HepG2 (cell line): ENCODE data around the gene DDAH1. TPM values are rescaled to one million over a fixed set of nuclear protein-coding genes. Genes with fewer than 3 reads are reported as not detected.

Experiments used
- ATAC-seq: fragments of 200-7000 bp; cut with Tn5 transposase; 3 replicates; pipeline ENCODE4 v1.9.1; 2020; ENCODE audit warnings: mild to moderate bottlenecking, moderate library complexity
- BruUV-seq: library from RNA; stranded (reverse); fragments of 400-500 nt; replicated peaks from 2 replicates; lab custom pipeline; 2021; lab: Mats Ljungman, UMichigan
- CTCF ChIA-PET: fragments of 300-600 bp; formaldehyde crosslinking; extraction: SDS; loops from one replicate; lab custom pipeline; 2021; ENCODE audit warnings: low total read pairs, inconsistent platforms, low intra/inter-chr PET ratio; lab: Yijun Ruan, JAX
- POLR2A ChIA-PET: fragments of 350-600 bp; sonication (Branson Sonifier 250); formaldehyde crosslinking; loops from one replicate; lab custom pipeline; 2020; ENCODE audit warnings: antibody characterized with exemption, inconsistent platforms; lab: Yijun Ruan, JAX
- DNase-seq: peaks from one replicate; pipeline ENCODE4 v3.0.0-alpha.2; 2015; ENCODE audit warnings: low spot score
- FAIRE-seq: peaks from 3 replicates; lab custom pipeline; 2011; peaks lifted over from hg19 to GRCh38; lab: Jason Lieb, UNC
- H2AFZ ChIP-seq: one replicate; pipeline ENCODE4 v1.6.1; 2011; ENCODE audit warnings: low read length, inconsistent platforms
- H3K27ac ChIP-seq: fragments of 300-600 bp; 3 replicates; pipeline ENCODE4 v1.8.0; 2011; ENCODE audit warnings: mixed run types, mild to moderate bottlenecking, mixed read lengths, low read length, inconsistent platforms; ENCODE audit not compliant: insufficient read depth; ENCODE audit errors: extremely low read length
- H3K27me3 ChIP-seq, 2 experiments: fragments of 200-600 bp in 1 of 2; 2 replicates in 1 of 2; 3 replicates in 1 of 2; pipeline versions ENCODE4 v1.6.0 to v1.8.0; 2011; ENCODE audit warnings: low read length in 2 of 2, mild to moderate bottlenecking in 2 of 2, moderate library complexity in 2 of 2, inconsistent platforms in 1 of 2; ENCODE audit not compliant: insufficient read depth in 2 of 2, control insufficient read depth in 1 of 2
- H3K36me3 ChIP-seq, 2 experiments: fragments of 200-600 bp in 1 of 2; replicated peaks in 1 of 2; 2 replicates in 1 of 2; 3 replicates in 1 of 2; pipeline versions ENCODE4 v1.5.1 to v1.8.0; 2011; ENCODE audit warnings: low read length in 2 of 2, inconsistent platforms in 1 of 2; ENCODE audit not compliant: insufficient read depth in 2 of 2, control insufficient read depth in 1 of 2
- H3K4me1 ChIP-seq: 2 replicates; pipeline ENCODE4 v1.5.1; 2012; ENCODE audit warnings: low read length, inconsistent platforms; ENCODE audit not compliant: insufficient read depth
- H3K4me2 ChIP-seq: 2 replicates; pipeline ENCODE4 v1.6.0; 2011; ENCODE audit warnings: low read depth, low read length, inconsistent platforms
- H3K4me3 ChIP-seq, 3 experiments: fragments of 200-600 bp in 1 of 3; sonication (generic), shearing (Covaris generic) in 1 of 3; replicated peaks in 1 of 3; 2 replicates each; pipeline ENCODE4 v1.5.1; 2011 to 2016; ENCODE audit warnings: low read length in 3 of 3, inconsistent platforms in 2 of 3, low read depth in 2 of 3, mild to moderate bottlenecking in 2 of 3, control low read depth in 1 of 3, mixed read lengths in 1 of 3; ENCODE audit not compliant: insufficient read depth in 1 of 3
- H3K79me2 ChIP-seq: one replicate; pipeline ENCODE4 v1.6.1; 2011; ENCODE audit warnings: low read length, inconsistent platforms; ENCODE audit not compliant: insufficient read depth
- H3K9ac ChIP-seq: 2 replicates; pipeline ENCODE4 v1.6.0; 2011; ENCODE audit warnings: mild to moderate bottlenecking, low read depth, low read length, inconsistent platforms; ENCODE audit not compliant: insufficient read depth
- H3K9me3 ChIP-seq: 2 replicates; pipeline ENCODE4 v1.5.1; 2012; ENCODE audit warnings: mild to moderate bottlenecking, low read length
- H4K20me1 ChIP-seq: 2 replicates; pipeline ENCODE4 v1.6.0; 2011; ENCODE audit warnings: inconsistent platforms, mild to moderate bottlenecking, low read length, moderate library complexity; ENCODE audit not compliant: insufficient read depth
- AHDC1 ChIP-seq: sonication (generic); formaldehyde crosslinking; IDR thresholded peaks from 2 replicates; pipeline ENCODE4 v1.5.1; 2020; ENCODE audit warnings: mild to moderate bottlenecking, missing genetic modification reagents, borderline replicate concordance
- ATF3 ChIP-seq: sonication (generic); formaldehyde crosslinking; IDR thresholded peaks from 2 replicates; pipeline ENCODE4 v1.4.0; 2020; ENCODE audit warnings: missing genetic modification reagents
- BHLHE40 ChIP-seq: IDR thresholded peaks from 2 replicates; pipeline ENCODE4 v1.6.1; 2011; ENCODE audit warnings: low read length, improper control_type of control experiment
- ELF1 ChIP-seq: sonication (generic); formaldehyde crosslinking; IDR thresholded peaks from 2 replicates; pipeline ENCODE4 v1.4.0; 2020; ENCODE audit warnings: missing genetic modification reagents
- FLYWCH1 ChIP-seq: sonication (generic); formaldehyde crosslinking; IDR thresholded peaks from 2 replicates; pipeline ENCODE4 v1.8.1; 2023; ENCODE audit warnings: mild to moderate bottlenecking, missing genetic modification reagents
- FOXK1 ChIP-seq: sonication (generic); formaldehyde crosslinking; IDR thresholded peaks from 2 replicates; pipeline ENCODE4 v1.4.0; 2020; ENCODE audit warnings: low read depth, missing genetic modification reagents, borderline replicate concordance
- MATR3 ChIP-seq: sonication (generic); formaldehyde crosslinking; IDR thresholded peaks from 2 replicates; pipeline ENCODE4 v1.4.0; 2020; ENCODE audit warnings: missing genetic modification reagents
- MZF1 ChIP-seq: sonication (generic); formaldehyde crosslinking; IDR thresholded peaks from 2 replicates; pipeline ENCODE4 v1.8.1; 2023; ENCODE audit warnings: mild to moderate bottlenecking, missing genetic modification reagents, borderline replicate concordance
- RELA ChIP-seq: sonication (generic); formaldehyde crosslinking; IDR thresholded peaks from 2 replicates; pipeline ENCODE4 v1.4.0; 2020; ENCODE audit warnings: missing genetic modification reagents
- RFXAP ChIP-seq: sonication (generic); formaldehyde crosslinking; IDR thresholded peaks from 2 replicates; pipeline ENCODE4 v1.4.0; 2020; ENCODE audit warnings: missing genetic modification reagents, borderline replicate concordance
- SIX4 ChIP-seq: sonication (generic); formaldehyde crosslinking; IDR thresholded peaks from 2 replicates; pipeline ENCODE4 v1.4.0; 2020; ENCODE audit warnings: missing genetic modification reagents
- TOPORS ChIP-seq: sonication (generic); formaldehyde crosslinking; IDR thresholded peaks from 2 replicates; pipeline ENCODE4 v1.8.0; 2023; ENCODE audit warnings: mild to moderate bottlenecking, missing genetic modification reagents
- ZBTB3 ChIP-seq: sonication (generic); formaldehyde crosslinking; IDR thresholded peaks from 2 replicates; pipeline ENCODE4 v1.4.0; 2020; ENCODE audit warnings: low read depth, mild to moderate bottlenecking, moderate library complexity, missing genetic modification reagents, borderline replicate concordance
- ZNF282 ChIP-seq: fragments of 450-650 bp; IDR thresholded peaks from 2 replicates; pipeline ENCODE4 v1.6.1; 2018; ENCODE audit not compliant: partially characterized antibody
- ZNF362 ChIP-seq: sonication (generic); formaldehyde crosslinking; IDR thresholded peaks from 2 replicates; pipeline ENCODE4 v1.4.0; 2020; ENCODE audit warnings: missing genetic modification reagents, mild to moderate bottlenecking, borderline replicate concordance
- ZNF619 ChIP-seq: sonication (generic); formaldehyde crosslinking; IDR thresholded peaks from 2 replicates; pipeline ENCODE4 v1.4.0; 2020; ENCODE audit warnings: mild to moderate bottlenecking, missing genetic modification reagents
- ZNF761 ChIP-seq: sonication (generic); formaldehyde crosslinking; conservative IDR thresholded peaks from 2 replicates; pipeline ENCODE4 v1.4.0; 2020; ENCODE audit warnings: mild to moderate bottlenecking, missing genetic modification reagents
- WGBS: methylation state at CpG from one replicate; pipeline ENCODE4 v1.1.6; 2017; ENCODE audit warnings: low lambda C conversion rate; 5-methylcytosine and 5-hydroxymethylcytosine counted together
- in situ Hi-C: cut with HindIII; loops from 2 replicates; pipeline ENCODE4 v1.10.0; 2017; ENCODE audit warnings: low pct_unique_long_range_greater_than_20kb; ENCODE audit not compliant: extremely low pct_ligation_motif_present
- intact Hi-C: fragments of 100-400 bp; cut with micrococcal nuclease; formaldehyde crosslinking; loops from one replicate; pipeline ENCODE4 v1.10.0; 2022; ENCODE audit not compliant: unreplicated experiment
- polyA plus RNA-seq, 8 experiments: library from polyadenylated mRNA; depleted of rRNA in 3 of 8; stranded (reverse) in 7 of 8; unstranded in 1 of 8; fragments of >200 nt; fragmentation: Illumina TruSeq in 4 of 8; extraction: Trizol in 4 of 8; gene quantifications; 2 replicates each; pipeline versions ENCODE4 v1.2.1 to v1.2.3, GENCODE V29; 2011 to 2016; ENCODE audit warnings: low read depth in 4 of 8, missing spikeins in 1 of 8, mixed read lengths in 1 of 8; ENCODE audit not compliant: insufficient read depth in 1 of 8
- total RNA-seq, 5 experiments: library from RNA; depleted of rRNA; stranded (reverse); fragments of >200 nt; fragmentation: Illumina TruSeq; extraction: Trizol; gene quantifications; 2 replicates each; pipeline ENCODE4 v1.2.3, GENCODE V29; 2016; ENCODE audit warnings: low read depth in 1 of 5

Gene DDAH1
- total and polyA plus RNA-seq, 2 of the 13 experiments (the other 11 are each of a cell fraction or from before 2014, with no cell fraction given) = 39.7 to 64.4 TPM

- Histone ChIP-seq H3K4me3 (no peak overlapping the region), H3K79me2 (no peaks in the 10 kb centered on the region), H3K4me2 (no peak overlapping the region), H4K20me1 (no peaks in the 10 kb centered on the region), H3K27ac (no peak overlapping the region), H3K9me3 (no peaks in the 10 kb centered on the region), H3K4me1 (peaks cover 6% of the 10 kb centered on the region), H2AFZ (no peak overlapping the region), H3K36me3 (no peaks in the 10 kb centered on the region), H3K9ac (no peak overlapping the region), H3K27me3 (no peaks in the 10 kb centered on the region)
- FAIRE-seq (no peak), ATAC-seq (no peak), DNase-seq (no peak)
- BruUV-seq = no TSS peak
- ChIA-PET CTCF (no interaction called here), POLR2A (no interaction called here)
- WGBS = 64% methylated on average over 3 of the region's 3 CpGs
- intact Hi-C loops = no loop called here
- no peak for TF ChIP-seq SIX4 (CRISPR knock-in tag)
- TF ChIP-seq ATF3 (CRISPR knock-in tag) = no peak
- no peak for TF ChIP-seq ZNF282
- no peak for TF ChIP-seq MZF1 (CRISPR knock-in tag)
- TF ChIP-seq RELA (CRISPR knock-in tag) = no peak
- TF ChIP-seq ZNF619 (CRISPR knock-in tag) = no peak
- TF ChIP-seq RFXAP = no peak
- no peak for TF ChIP-seq ZNF761 (CRISPR knock-in tag)
- no peak for TF ChIP-seq FLYWCH1 (CRISPR knock-in tag)
- no peak for TF ChIP-seq TOPORS
- no peak for TF ChIP-seq FOXK1 (CRISPR knock-in tag)
- TF ChIP-seq ZBTB3 (CRISPR knock-in tag) = no peak
- no peak for TF ChIP-seq ELF1 (CRISPR knock-in tag)
- no peak for TF ChIP-seq ZNF362 (CRISPR knock-in tag)
- TF ChIP-seq MATR3 (CRISPR knock-in tag) = no peak
- TF ChIP-seq BHLHE40 = no peak
- no peak for TF ChIP-seq AHDC1 (CRISPR knock-in tag)
- in situ Hi-C loops = no loop called here
Observed at GRCh38 chr1:85485516-85485915, 20.6 kb upstream of the DDAH1 start.
